ENCODE results near the gene GJA3. TPM values are rescaled to one million over a fixed set of nuclear protein-coding genes. Genes with fewer than 3 reads are reported as not detected.

The GJA3 gene
- polyA plus RNA-seq, 1 experiment, result 2.4 TPM

DNA sequence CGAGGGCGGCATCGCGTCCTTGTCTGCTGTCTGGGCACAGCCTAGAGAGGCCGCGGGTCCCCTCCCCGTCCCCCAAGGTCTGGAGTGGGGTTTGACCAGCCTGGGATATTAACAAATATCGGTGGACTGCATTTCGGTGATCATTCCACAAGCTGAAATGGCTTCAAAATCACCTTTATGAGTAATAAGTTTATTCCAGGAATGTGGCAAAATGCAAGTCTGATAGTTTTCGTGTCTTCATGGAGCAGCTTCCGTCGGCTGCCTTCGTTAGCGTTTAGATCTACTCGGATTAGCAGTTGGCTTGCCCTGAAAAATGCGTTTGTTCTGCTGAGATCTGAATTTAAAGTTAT lies 1.1 kb upstream of the GJA3 start:
- Histone ChIP-seq H3K9me3 (ENCODE audit: control insufficient read depth, insufficient read depth, low read length) (no peaks in the 10 kb centered on the region), H3K27ac (ENCODE audit: low read depth, low read length) (no peak overlapping the region), H3K4me3 (ENCODE audit: low read depth, low read length) (peak overlapping the region; percentile 71; the same call in 1 of the 2 replicates), H3K27me3 (ENCODE audit: control insufficient read depth, insufficient read depth, low read length) (peaks cover 6% of the 10 kb centered on the region)
- no peak for DNase-seq (ENCODE audit: low read depth, low spot score)
- CTCF ChIA-PET, result interaction anchor here (0.9 to 3.3 kb wide), 4 partner anchors 35 to 176 kb away, joined by 3 to 32 read pairs (median 6); no protein-coding TSS in a partner anchor
- TF ChIP-seq, protein P1, sequence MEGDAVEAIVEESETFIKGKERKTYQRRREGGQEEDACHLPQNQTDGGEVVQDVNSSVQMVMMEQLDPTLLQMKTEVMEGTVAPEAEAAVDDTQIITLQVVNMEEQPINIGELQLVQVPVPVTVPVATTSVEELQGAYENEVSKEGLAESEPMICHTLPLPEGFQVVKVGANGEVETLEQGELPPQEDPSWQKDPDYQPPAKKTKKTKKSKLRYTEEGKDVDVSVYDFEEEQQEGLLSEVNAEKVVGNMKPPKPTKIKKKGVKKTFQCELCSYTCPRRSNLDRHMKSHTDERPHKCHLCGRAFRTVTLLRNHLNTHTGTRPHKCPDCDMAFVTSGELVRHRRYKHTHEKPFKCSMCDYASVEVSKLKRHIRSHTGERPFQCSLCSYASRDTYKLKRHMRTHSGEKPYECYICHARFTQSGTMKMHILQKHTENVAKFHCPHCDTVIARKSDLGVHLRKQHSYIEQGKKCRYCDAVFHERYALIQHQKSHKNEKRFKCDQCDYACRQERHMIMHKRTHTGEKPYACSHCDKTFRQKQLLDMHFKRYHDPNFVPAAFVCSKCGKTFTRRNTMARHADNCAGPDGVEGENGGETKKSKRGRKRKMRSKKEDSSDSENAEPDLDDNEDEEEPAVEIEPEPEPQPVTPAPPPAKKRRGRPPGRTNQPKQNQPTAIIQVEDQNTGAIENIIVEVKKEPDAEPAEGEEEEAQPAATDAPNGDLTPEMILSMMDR (IDR thresholded peaks at IDR 0.05; ENCODE audit: low read depth, low read length), result no peak
- POLR2A ChIA-PET, result no interaction called here

- POLR2A ChIA-PET, result no interaction called here
- Histone ChIP-seq H3K9me3 (ENCODE audit: control insufficient read depth, insufficient read depth, low read length) (no peaks in the 10 kb centered on the region), H3K27me3 (ENCODE audit: control insufficient read depth, insufficient read depth, low read length) (peaks cover 6% of the 10 kb centered on the region), H3K4me3 (ENCODE audit: low read depth, low read length) (peak overlapping the region; percentile 71), H3K27ac (ENCODE audit: low read depth, low read length) (no peak overlapping the region)
- CTCF ChIA-PET, result interaction anchor here (0.9 to 3.3 kb wide), 2 partner anchors 35 to 176 kb away, joined by 3 to 32 read pairs; no protein-coding TSS in a partner anchor
- TF ChIP-seq, protein P1 (IDR thresholded peaks at IDR 0.05; ENCODE audit: low read depth, low read length), result no peak
- no peak for DNase-seq (ENCODE audit: low read depth, low spot score)
These were observed 561 bp upstream of the GJA3 start for GRCh38 chr13:20161275-20161950.

DNA sequence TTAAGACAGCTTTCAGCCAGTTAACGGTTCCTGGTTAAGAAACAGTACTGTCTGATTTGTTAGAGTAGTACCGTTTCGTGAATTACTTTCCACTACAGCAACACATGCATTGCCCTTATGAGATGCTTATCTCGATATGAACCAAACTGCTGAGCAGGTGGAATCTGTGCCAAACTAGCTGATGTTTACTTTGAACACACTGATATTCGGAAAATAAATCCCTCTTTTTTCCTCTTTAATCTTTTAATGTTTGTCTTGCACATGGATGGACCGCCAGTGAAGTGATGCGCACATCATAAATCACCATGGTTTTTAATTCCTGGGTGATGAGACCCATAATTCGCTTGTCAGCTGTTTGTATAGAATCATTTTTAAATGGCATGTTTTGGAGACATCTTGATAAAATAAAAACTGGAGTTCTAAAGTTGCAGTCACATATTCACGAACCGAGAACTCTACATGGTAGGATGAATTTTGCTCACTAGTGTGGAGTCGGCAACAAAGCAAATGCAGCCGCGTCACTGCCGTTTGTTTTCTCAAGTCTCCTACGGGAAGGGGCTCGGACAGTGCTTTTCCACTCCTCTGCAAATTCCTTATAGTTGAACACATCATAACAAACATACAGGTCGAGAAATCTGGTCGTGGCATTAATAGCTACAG lies 1.1 kb downstream of the GJA3 start:
- Histone ChIP-seq H3K27me3 (ENCODE audit: control insufficient read depth, insufficient read depth, low read length) (peaks cover 9% of the 10 kb centered on the region), H3K4me3 (ENCODE audit: low read depth, low read length) (peak overlapping the region; percentile 71), H3K9me3 (ENCODE audit: control insufficient read depth, insufficient read depth, low read length) (no peaks in the 10 kb centered on the region), H3K27ac (ENCODE audit: low read depth, low read length) (no peak overlapping the region)
- DNase-seq (ENCODE audit: low read depth, low spot score), result no peak
- TF ChIP-seq, protein P1 (IDR thresholded peaks at IDR 0.05; ENCODE audit: low read depth, low read length), result no peak
- ChIA-PET CTCF (interaction anchor here (0.6 to 1.9 kb wide), 5 partner anchors 16 to 175 kb away, joined by 3 to 8 read pairs (median 5); no protein-coding TSS in a partner anchor), POLR2A (interaction anchor here (0.7 kb wide), 1 partner anchor 34 kb away, joined by 3 read pairs; no protein-coding TSS in a partner anchor)

- DNase-seq (ENCODE audit: low read depth, low spot score), result no peak
- POLR2A ChIA-PET, result no interaction called here
- no peak overlapping the region for H3K4me3 ChIP-seq (ENCODE audit: low read depth, low read length)
- CTCF ChIA-PET, result interaction anchor here (0.8 to 1.0 kb wide), 2 partner anchors 40 to 230 kb away, joined by 3 to 5 read pairs; no protein-coding TSS in a partner anchor
- H3K27me3 ChIP-seq (ENCODE audit: control insufficient read depth, insufficient read depth, low read length), result peaks cover 9% of the 10 kb centered on the region
- H3K27ac ChIP-seq (ENCODE audit: low read depth, low read length), result no peak overlapping the region
- TF ChIP-seq, protein P1 (IDR thresholded peaks at IDR 0.05; ENCODE audit: low read depth, low read length), result no peak
- H3K9me3 ChIP-seq (ENCODE audit: control insufficient read depth, insufficient read depth, low read length), result no peaks in the 10 kb centered on the region
These were observed 3.6 kb downstream of the GJA3 start for GRCh38 chr13:20157151-20157796.
